Right hindlimb (tissue), 1 donor: ENCODE results near the gene MAP3K7CL.

ENCODE experiments used
- DNase-seq: peaks from one replicate; pipeline ENCODE4 v3.0.0-alpha.2; 2018

MAP3K7CL gene

DNA sequence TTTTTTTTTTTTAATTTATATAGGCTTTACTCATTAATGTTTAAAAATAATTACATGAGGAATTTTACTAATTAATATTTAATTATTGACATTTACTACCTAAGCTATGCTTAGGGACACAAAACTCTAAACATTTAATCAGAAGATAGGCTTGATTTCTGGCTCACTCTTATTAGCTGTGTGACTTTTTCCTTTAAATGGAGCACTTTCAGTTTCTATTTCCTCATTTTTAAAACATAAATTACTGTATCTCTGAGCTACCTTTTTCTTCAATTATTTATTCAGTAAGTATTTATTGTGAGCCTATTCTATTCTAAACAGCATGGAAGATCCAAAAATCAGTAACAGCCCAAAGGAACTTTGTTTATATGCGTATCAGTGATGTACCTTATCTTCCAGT, 40.5 kb downstream of the MAP3K7CL start:
- no peak for DNase-seq

DNA sequence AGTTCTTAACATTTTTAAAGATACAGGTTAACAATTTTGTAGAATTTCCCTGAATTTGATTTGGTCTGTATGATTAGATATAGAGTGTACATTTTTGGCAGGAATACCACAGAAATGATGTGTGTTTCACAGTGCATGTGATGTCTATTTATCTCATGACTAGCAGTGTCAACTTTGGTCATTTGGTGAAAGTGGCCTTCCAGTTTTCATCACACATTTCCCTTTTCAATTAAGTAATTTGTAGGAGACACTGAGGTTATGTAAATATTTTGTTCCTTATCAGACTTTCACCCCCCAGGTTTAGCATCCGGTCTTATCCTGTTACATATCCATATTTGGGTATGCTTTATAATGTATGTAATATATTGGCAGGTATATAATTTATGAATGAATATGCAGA, 41.8 kb downstream of the MAP3K7CL start:
- no peak for DNase-seq

DNA sequence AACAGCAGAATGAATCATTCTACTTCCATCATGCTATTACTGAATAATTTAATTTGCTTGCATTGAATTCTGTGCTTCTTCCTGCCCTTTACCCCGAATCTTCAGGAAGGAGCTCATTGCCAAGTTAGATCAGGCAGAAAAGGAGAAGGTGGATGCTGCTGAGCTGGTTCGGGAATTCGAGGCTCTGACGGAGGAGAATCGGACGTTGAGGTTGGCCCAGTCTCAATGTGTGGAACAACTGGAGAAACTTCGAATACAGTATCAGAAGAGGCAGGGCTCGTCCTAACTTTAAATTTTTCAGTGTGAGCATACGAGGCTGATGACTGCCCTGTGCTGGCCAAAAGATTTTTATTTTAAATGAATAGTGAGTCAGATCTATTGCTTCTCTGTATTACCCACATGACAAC, 44.2 kb downstream of the MAP3K7CL start:
- no peak for DNase-seq

DNA sequence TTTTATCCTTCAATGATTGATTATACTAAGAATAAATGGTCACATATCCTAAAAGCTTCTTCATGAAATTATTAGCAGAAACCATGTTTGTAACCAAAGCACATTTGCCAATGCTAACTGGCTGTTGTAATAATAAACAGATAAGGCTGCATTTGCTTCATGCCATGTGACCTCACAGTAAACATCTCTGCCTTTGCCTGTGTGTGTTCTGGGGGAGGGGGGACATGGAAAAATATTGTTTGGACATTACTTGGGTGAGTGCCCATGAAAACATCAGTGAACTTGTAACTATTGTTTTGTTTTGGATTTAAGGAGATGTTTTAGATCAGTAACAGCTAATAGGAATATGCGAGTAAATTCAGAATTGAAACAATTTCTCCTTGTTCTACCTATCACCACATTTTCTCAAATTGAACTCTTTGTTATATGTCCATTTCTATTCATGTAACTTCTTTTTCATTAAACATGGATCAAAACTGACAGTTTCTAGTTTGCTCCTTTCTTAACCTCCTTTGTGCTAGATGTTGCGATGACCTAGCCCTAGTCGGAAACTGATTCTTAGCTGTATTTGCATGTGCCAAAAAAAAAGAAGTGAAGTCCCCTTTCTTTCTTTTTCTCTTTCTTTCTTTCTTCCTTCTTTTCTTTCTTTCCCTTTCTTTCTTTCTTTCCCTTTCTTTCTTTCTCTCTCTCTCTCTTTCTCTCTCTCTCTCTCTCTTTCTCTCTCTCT, 45.1 kb downstream of the MAP3K7CL start:
- DNase-seq = no peak

DNA sequence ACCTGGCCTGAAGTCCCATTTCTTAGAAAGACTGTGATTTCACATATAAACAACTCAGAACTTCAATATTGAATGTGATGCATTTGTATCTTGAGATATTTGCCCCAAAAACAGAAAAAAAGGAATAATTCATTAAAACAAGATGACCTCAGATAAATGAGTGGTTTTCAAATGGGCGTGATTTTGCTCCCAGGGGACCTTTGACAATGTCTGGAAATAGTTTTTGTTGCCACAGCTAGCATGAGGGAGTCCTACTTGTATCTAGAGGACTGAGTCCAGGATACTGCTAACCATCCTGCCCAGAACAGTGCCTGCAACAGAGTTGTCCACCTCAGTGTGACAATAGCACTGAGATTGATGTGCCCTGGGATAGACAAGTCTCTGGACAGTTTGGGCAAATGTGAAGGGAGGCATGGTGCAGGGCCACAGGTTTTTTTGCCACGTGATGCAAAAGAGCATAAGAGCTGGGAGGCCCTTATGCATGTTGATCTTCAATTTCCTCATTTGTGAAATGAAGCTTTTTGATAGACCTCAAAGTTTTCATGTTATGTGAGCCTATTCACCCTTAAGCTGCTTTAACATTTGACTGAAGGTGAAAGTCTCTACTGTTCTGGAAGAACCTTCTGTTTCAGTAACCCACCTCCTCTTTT, 46.2 kb downstream of the MAP3K7CL start:
- DNase-seq = no peak

DNA sequence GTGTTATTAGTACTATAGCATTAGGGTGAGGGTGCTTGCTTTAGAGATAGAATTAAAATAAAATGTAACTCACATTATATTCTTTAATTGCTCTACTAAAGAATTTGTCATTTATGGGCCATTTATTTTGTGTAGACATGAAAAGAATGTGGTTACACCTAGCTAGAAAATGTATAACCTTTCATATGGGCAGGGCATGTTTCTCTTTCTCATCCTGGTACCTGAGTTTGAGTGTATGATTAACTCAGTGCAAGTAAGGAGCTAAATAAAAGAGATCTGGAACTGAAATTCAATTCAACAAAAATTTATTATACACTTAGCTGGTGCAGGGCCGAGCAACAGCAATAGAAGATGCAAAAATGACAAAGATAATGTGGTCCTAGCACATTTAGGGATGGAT, 47.4 kb downstream of the MAP3K7CL start:
- DNase-seq = no peak

DNA sequence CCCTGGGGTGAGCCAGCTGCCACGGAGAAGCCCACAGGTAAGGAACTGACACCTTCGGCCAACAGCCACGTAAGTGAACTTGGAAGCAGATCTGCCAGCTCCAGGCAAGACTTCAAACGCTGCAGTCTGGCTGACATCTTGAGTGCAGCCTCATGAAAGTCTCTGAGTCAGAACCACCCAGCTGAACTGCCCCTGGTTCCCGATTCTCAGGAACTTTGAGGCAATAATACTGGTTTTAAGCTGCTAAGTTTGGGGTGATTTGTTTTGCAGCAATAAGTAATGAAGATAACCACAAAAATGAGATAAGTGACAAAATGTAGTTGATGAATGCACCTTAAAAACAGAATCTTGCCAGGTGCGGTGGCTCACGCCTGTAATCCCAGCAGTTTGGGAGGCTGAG, 48.5 kb downstream of the MAP3K7CL start:
- no peak for DNase-seq

DNA sequence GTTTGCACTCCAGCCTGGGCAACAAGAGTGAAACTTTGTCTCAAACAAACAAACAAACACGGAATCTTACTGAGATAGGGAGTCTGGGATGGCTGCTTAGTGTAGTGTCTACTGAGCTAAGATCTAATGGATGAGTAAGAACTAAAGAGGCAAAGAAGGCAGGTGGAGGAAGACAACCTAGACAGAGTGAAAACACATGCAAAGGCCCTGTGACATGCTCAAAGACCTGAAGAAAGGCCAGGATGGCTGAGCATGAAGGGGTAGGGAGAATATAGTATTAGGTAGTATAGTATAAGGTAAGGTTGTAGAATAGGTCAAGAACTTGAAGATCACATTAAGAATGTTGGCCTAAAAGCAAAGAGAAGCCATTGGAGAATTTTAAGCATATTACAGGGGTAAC, 49.1 kb downstream of the MAP3K7CL start:
- no peak for DNase-seq

DNA sequence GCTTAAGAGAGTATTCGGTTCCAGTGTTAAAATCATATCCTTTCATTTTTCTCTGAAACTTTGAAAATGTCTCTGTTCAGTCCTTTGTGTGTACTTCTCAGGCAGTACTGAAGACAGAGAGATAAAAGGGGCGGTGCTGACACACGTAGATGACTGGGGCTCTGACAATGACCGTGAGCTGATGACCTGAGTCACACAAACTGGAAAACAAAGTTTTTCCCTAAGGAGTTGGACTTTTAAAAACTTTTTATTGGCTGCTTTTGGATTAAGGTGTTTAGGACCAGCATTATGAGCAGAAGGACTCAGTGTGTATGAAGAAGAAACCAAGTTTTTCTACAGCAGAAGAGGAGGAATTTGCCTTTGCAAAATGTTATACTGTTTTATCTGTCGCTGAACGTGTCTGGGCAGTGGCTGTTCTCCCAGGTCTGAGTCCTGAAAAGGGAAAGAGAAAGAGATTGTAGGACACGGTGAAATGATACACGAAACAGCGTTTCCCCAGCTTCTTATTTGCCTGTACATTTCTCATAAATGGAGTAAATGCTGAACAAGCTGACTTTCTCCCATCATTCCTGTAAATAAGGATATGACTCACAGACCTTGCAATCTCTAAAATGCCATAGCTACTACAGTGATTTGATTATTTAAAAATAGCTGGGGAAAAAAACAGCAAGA, 51.5 kb downstream of the MAP3K7CL start:
- no peak for DNase-seq

DNA sequence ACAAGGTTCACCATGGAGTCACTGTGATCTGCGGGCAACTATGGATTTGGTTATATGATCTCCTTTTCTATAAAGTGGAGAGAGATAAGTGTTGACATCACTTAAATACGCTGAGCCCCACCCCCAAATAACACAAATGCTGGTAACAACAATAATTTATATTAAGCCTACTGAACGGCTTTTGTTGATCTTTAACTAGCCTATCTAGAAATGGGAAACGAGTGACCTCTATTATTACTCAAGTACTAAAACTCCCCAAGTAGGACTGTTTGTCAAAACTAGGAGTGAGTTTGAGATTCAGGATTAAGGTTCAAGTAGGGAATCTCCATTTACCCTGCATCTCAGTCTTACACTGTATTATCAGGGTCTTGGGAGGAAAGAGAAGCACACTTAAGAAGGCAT, 52.2 kb downstream of the MAP3K7CL start:
- no peak for DNase-seq

DNA sequence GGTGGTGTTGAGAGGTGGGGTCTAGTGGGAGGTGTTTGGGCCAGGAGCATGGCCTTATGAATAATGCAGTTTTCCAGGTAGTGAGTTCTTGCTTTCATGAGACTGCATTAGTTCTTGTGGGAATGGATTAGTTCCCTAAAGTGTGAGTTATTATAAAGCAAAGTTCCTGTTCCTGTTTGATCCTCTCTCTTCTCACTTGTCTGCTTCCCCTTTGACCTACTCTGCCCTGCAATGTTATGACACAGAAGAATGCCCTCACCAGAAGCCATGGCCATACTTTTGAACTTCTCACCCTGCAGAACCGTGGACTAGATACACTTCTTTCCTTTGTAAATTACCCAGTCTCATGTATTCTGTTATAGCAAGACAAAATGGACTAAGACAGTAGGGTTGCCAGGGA, 53.6 kb downstream of the MAP3K7CL start:
- DNase-seq = no peak

DNA sequence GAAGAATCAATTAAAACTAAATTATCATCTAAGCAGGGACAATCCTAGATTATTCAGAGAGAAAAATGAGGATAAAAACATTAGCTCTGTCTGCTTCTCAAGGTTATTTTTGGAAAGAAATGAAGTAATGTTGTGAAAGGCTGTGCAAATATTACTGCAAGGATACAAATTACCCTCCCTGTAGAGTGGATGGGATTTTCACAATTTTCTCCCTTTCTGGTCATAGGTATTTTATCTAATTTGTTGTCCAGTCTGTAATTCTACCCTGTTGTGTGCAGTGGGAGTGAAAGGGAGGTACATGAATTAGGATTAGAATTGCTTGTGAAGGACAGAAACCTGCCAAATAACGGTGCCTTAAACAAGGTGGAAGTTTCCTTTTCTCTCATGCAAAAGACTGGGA, 54.7 kb downstream of the MAP3K7CL start:
- no peak for DNase-seq

DNA sequence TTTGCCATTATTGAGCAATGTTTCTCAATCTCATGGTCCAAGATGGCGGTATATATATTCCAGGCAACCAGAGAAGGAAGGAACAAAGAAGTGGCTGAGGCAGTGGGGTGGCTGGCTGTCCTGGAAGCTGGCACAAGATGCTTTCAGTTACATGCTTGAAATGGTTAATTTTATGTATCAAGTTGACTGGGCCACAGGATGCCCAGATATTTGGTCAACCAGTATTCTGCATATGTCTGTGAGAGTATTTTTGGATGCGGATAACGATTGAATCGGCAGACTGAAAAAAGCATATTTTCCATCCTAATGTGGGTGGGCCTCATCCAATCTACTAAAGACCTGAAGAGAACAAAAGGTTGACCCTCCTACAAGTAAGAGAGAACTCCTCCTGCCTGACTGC, 55.2 kb downstream of the MAP3K7CL start:
- no peak for DNase-seq

DNA sequence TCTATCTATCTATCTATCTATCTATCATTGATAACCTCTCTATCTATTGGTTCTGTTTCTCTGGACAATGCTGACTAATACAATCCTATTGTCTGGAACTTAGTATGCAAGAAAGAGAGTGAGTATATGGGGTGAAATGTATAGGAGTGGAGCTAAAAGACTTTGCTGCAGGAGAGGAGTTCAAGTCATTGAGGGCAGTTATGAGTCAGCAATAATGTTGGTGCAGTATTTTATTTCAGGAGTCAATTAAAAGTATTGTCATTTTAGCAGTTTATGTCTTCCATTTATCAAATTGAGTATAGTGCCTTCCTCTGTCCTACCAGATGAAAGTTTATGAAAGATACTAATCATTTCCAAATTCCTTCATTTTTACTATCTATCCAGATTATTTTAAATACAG, 55.8 kb downstream of the MAP3K7CL start:
- DNase-seq = no peak

DNA sequence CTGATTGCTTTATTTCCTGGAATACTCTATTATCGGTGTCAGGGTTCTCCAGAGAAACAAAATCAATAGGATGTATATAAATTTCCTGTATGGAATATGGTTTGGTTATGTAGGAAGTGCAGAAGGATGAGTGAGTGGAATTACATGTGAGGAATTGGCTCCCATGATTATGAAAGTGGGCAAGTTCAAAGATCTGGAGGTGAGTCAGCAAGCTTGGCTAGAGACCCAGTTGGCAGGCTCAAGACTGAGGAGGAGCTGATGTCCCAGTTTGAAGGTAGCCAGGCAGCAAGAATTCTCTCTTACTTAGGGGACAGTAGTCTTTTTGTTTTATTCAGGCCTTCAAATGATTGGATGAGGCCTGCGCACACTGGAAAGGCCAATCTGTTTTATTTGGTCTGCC, 57.5 kb downstream of the MAP3K7CL start:
- no peak for DNase-seq

DNA sequence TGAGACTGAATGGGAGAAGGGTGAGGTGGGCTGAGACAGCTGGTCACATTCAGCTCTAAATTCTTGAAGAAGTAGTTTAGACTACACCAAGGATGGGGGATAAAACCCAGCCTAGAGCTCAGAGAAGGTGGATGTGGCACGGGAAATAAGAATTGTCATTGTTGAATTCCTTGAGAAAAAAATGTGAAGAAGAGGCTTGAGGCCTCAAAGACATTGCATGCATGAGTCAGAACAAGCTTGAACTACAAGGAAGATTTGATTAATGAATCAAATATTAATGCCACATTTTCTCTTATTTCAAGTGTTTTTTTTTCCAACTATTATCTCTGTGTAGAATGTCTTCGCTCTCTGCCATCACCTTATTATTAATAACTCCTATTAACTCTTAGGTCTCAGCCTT, 58.9 kb downstream of the MAP3K7CL start:
- DNase-seq = no peak

DNA sequence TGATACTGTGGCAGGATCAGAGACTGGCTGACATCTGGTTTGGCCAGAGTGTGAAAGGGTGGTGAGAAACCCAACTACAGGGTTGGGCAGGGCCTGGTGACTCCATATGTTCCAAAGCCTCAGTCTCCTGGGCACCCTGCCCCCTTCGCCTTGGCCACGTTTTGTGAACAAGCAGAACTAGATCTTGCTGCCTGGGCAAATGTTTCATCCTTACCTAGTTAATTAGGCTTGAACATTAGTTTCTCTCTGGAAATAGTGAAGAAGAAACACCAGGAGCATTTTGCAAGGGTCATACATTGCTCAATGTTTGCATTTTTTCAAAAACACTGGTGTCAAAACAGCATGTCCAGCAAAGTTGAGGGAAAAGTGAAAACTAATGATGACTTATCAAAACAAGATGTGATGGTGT, 60.5 kb downstream of the MAP3K7CL start:
- DNase-seq = no peak

DNA sequence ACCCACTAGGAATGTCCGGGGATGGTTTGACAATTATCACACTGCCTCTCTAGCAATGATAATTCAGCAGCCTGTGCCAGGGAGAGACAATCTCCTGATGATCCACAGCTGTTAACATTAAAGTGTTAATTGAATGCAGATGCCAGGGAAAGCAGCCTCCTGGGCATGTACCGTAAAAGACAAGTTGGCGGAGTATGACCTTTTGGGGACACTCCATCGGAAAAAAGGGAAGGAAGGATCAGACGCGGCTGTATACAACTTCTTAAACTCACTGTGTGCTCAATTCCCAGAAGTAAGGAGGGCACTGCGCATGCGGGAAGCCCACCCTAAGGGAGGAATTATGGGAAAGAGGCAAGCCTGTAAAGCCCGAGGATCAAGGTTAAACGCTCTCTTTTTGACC, 62.6 kb downstream of the MAP3K7CL start:
- DNase-seq = peak; percentile 49

DNA sequence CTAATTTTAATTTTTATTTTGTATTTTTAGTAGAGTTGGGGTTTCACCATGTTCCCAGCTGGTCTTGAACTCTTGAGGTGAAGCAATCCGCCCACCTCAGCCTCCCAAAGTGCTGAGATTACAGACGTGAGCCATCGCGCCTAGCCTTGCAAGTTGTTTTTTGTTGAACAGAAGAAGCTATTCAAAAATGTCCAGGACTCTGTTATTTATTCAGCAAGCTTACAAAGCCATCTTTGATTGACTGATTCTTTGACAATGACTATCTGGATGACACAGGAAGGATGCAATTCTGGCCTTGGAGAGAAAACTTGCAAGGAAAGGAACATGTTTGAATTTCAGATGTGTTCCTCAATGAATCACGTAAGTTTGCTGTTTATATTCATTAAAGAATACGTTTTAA, 63.5 kb downstream of the MAP3K7CL start:
- DNase-seq = no peak

DNA sequence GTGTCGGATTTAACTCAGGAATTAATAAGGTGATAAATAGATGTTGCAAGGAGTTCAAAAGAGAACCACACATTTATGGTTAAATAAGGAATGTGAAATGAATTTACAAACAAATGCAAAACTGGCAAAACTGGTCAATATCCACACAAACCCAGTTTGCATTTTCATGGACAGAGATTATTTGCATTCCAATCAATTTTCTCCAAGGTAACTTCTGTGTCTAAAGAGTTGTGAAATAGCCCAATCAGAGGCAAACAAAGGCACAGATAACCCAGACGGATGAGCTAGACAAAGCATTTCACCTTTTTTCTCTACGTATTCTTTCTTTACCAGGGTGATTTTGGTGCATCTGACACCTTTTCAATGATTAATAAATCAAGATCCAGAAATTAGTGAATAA, 63.9 kb downstream of the MAP3K7CL start:
- no peak for DNase-seq

DNA sequence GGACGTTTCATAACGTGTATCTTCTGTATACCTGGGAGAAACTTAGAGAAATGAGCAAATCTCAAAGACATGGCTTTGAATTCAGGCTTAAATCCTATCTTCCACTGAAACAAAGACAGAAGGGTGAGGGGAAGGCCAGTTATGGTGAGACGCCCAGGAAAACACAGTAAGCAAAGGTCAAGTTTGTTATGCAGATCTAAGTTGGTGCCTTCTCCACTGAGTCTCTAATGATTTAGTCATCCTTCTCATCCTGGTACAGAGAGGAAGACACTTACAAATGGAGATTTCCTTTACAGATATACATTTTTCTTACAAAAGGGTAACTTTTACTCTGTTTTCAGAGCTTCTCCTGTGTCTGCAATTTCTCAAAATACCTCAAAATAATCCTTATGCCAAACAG, 64.4 kb downstream of the MAP3K7CL start:
- no peak for DNase-seq

DNA sequence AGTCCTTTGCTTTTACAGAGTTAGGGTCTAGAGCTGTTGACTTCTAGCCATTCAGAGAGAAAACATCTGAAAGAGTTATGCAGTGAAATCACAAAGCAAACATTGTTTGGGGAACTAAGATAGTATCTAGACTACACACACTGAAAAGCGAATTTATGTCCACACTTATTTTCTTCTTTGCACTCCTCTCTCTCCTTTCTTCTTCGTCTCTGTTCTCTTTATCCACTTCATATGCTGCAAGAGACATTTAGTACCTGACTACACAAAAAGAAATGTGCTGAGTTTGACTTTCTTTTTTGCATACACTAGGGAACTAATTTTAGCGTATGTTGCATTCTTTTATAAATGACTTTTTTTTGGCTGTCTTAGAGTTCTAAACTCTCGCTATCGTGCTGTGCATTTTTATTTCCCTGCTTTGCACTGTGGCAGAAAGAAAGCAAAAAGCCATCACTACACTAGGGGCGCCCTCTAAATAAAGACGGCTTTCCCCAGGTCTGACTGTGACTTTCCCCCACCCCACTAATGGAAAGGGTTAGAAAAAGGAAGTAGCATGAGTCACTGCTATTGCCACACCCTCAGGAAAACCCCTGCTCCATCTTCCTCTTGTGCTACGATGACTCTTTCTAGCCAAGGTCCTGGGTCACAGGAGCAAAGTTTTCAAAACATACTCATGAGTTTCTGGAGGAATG, 65.7 kb downstream of the MAP3K7CL start:
- peak; percentile 37 for DNase-seq

DNA sequence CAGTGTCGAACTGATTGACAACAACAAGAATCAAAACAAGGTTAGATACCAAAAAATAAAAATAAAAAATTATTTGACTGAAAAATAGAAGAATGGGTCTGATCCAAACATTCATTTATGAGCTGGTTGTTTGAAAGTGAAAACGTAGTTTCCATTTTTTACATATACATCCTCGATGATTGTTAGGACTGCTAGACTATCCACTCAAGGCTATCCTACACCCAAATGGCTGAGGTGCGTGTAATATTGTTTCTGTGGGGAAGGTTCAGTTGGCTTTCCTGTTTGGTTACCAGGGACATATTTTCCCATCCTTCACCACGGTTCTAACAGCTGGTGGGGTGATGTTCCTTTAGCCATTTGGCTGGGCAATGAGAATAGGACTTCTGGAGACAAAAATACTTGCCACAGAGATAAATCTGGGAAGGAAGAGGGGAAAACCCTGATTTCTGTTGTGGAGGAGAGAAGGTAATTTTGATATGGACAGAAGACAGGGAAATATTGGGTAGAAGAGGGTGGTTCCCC, 66.3 kb downstream of the MAP3K7CL start:
- DNase-seq = no peak

DNA sequence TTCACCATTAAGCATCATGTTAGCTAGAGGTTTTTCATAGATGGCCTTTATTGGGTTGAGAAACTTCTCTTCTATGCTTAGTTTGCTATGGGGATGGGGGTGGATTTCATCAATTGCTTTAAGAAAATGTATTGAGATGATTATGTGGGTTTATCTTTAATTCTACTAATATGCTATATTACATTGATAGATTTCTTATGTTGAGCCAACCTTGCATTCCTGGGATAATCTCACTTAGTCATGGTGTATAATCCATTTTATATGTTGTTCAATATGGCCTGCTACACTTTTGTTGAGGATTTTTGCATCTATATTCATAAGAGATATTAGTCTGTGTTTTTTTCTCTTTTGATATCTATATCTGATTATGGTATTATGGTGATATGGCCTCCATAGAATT, 70.7 kb downstream of the MAP3K7CL start:
- no peak for DNase-seq
